HG03095 (cell line): ENCODE data around the gene FAM163A.
"Not testable (repeated sequence)": the region's sequence is repeated elsewhere in the genome, so short reads cannot be mapped to it uniquely, and the experiment has no call there.

Experiments used
- ATAC-seq: cut with Tn5 transposase; IDR thresholded peaks from one replicate; pipeline ENCODE4 v1.9.1; 2021; ENCODE audit warnings: moderate library complexity; ENCODE audit not compliant: unreplicated experiment

The FAM163A gene

GRCh38 chr1:179786815-179787685 lies 44.0 kb downstream of the FAM163A start:
- ATAC-seq = no peak

GRCh38 chr1:179788259-179788658 lies 45.2 kb downstream of the FAM163A start:
- no peak for ATAC-seq

GRCh38 chr1:179793281-179793680 lies 50.2 kb downstream of the FAM163A start:
- no peak for ATAC-seq

GRCh38 chr1:179794146-179794545 lies 51.1 kb downstream of the FAM163A start:
- no peak for ATAC-seq

- no peak for ATAC-seq
Measured at GRCh38 chr1:179794669-179795068, 51.6 kb downstream of the FAM163A start.

GRCh38 chr1:179798213-179798863 lies 55.2 kb downstream of the FAM163A start:
- ATAC-seq = no peak

- no peak for ATAC-seq
Measured at GRCh38 chr1:179798864-179799516, 55.9 kb downstream of the FAM163A start.

- ATAC-seq = no peak
Measured at GRCh38 chr1:179800481-179800880, 57.4 kb downstream of the FAM163A start.

- no peak for ATAC-seq
Measured at GRCh38 chr1:179803104-179803503, 60.0 kb downstream of the FAM163A start.

GRCh38 chr1:179803918-179804317 lies 60.8 kb downstream of the FAM163A start:
- no peak for ATAC-seq

GRCh38 chr1:179804417-179804816 lies 61.3 kb downstream of the FAM163A start:
- ATAC-seq = not testable (repeated sequence)

GRCh38 chr1:179805291-179806195 lies 62.5 kb downstream of the FAM163A start:
- no peak for ATAC-seq

- no peak for ATAC-seq
Measured at GRCh38 chr1:179806333-179806732, 63.2 kb downstream of the FAM163A start.

GRCh38 chr1:179807291-179807690 lies 64.2 kb downstream of the FAM163A start:
- no peak for ATAC-seq

GRCh38 chr1:179807691-179808485 lies 64.8 kb downstream of the FAM163A start:
- ATAC-seq = no peak

GRCh38 chr1:179808503-179808902 lies 65.4 kb downstream of the FAM163A start:
- ATAC-seq = no peak

GRCh38 chr1:179809506-179810366 lies 66.6 kb downstream of the FAM163A start:
- ATAC-seq = no peak

GRCh38 chr1:179810367-179810715 lies 67.2 kb downstream of the FAM163A start:
- no peak for ATAC-seq
